A673 (cell line): ENCODE measurements around the gene CTTNBP2. TPM values are rescaled to one million over a fixed set of nuclear protein-coding genes. Genes with fewer than 3 reads are reported as not detected.

Experiments used
- BruUV-seq: library from RNA; stranded (reverse); fragments of 400-500 nt; replicated peaks from 2 replicates; lab custom pipeline; 2021; lab: Mats Ljungman, UMichigan
- CTCF ChIA-PET: fragments of 300-600 bp; sonication (Branson Sonifier 250); formaldehyde crosslinking; loops from one replicate; lab custom pipeline; 2022; ENCODE audit warnings: antibody characterized with exemption; lab: Charles Lee
- POLR2A ChIA-PET: fragments of 300-600 bp; sonication (Branson Sonifier 250); formaldehyde crosslinking; loops from one replicate; lab custom pipeline; 2022; ENCODE audit warnings: antibody characterized with exemption; ENCODE audit not compliant: low non-redundant PET; lab: Charles Lee
- DNase-seq: peaks from one replicate; pipeline ENCODE4 v3.0.0-alpha.2; 2015; ENCODE audit warnings: low spot score
- H3K27ac ChIP-seq: fragments of 200-600 bp; sonication (generic); 2 replicates; pipeline ENCODE4 v1.5.1; 2016; ENCODE audit warnings: mixed run types, low read depth, mild to moderate bottlenecking, mixed read lengths, antibody characterized with exemption, low read length; ENCODE audit not compliant: poor library complexity, severe bottlenecking
- H3K27me3 ChIP-seq: fragments of 200-600 bp; sonication (generic); replicated peaks from 2 replicates; pipeline ENCODE4 v1.6.1; 2017; ENCODE audit warnings: mixed run types, low read depth, mild to moderate bottlenecking, mixed read lengths, antibody characterized with exemption, low read length; ENCODE audit not compliant: insufficient read depth, poor library complexity
- H3K36me3 ChIP-seq: fragments of 200-600 bp; sonication (generic); 2 replicates; pipeline ENCODE4 v1.6.1; 2016; ENCODE audit warnings: mixed run types, mild to moderate bottlenecking, mixed read lengths, antibody characterized with exemption, low read length; ENCODE audit not compliant: insufficient read depth, poor library complexity, severe bottlenecking
- H3K4me1 ChIP-seq: fragments of 200-600 bp; sonication (generic); 2 replicates; pipeline ENCODE4 v1.6.1; 2017; ENCODE audit warnings: mixed run types, mild to moderate bottlenecking, mixed read lengths, antibody characterized with exemption, low read length; ENCODE audit not compliant: insufficient read depth, poor library complexity, severe bottlenecking
- H3K4me3 ChIP-seq: fragments of 200-600 bp; sonication (generic); 2 replicates; pipeline ENCODE4 v1.5.1; 2016; ENCODE audit warnings: low read depth, mixed run types, mild to moderate bottlenecking, mixed read lengths, low read length; ENCODE audit not compliant: poor library complexity, severe bottlenecking
- H3K9me3 ChIP-seq: fragments of 200-600 bp; sonication (generic); 2 replicates; pipeline ENCODE4 v1.6.1; 2016; ENCODE audit warnings: mixed run types, low read depth, mild to moderate bottlenecking, mixed read lengths, antibody characterized with exemption, low read length; ENCODE audit not compliant: poor library complexity, severe bottlenecking
- CTCF ChIP-seq: fragments of 300-800, 200-600 bp; sonication (generic); conservative IDR thresholded peaks from 2 replicates; pipeline ENCODE4 v1.5.1; 2017; ENCODE audit warnings: low read depth, mild to moderate bottlenecking, antibody characterized with exemption, low read length, moderate library complexity, mixed read lengths
- EZH2 ChIP-seq: fragments of 200-600 bp; sonication (generic); IDR thresholded peaks from 2 replicates; pipeline ENCODE4 v1.6.1; 2017; ENCODE audit warnings: borderline replicate concordance, low read depth, mild to moderate bottlenecking, mixed read lengths, antibody characterized with exemption, low read length; ENCODE audit not compliant: poor library complexity, severe bottlenecking
- intact Hi-C: fragments of 100-400 bp; cut with micrococcal nuclease; formaldehyde crosslinking; loops from one replicate; pipeline ENCODE4 v1.10.0; 2022; ENCODE audit not compliant: unreplicated experiment
- total RNA-seq: library from RNA; stranded (reverse); gene quantifications from 2 replicates; pipeline ENCODE4 v1.2.3, GENCODE V29; 2021

CTTNBP2 gene
- total RNA-seq, 1 experiment from 2014 or later, result 21.8 TPM

- no peaks in the 10 kb centered on the region for H3K4me1 ChIP-seq
- no peaks in the 10 kb centered on the region for H3K27me3 ChIP-seq
- no peaks in the 10 kb centered on the region for H3K9me3 ChIP-seq
- POLR2A ChIA-PET, result no interaction called here
- no peak overlapping the region for H3K4me3 ChIP-seq
- H3K27ac ChIP-seq, result no peak overlapping the region
- no peaks in the 10 kb centered on the region for H3K36me3 ChIP-seq
- CTCF ChIA-PET, result no interaction called here
- no TSS peak for BruUV-seq
- TF ChIP-seq CTCF (no peak), EZH2 (no peak)
- intact Hi-C loops, result no loop called here
- DNase-seq, result no peak
Measured at GRCh38 chr7:117796889-117797288, 76.4 kb downstream of the CTTNBP2 start.

GRCh38 chr7:117793976-117794375, 79.3 kb downstream of the CTTNBP2 start:
- H3K36me3 ChIP-seq, result no peaks in the 10 kb centered on the region
- CTCF ChIA-PET, result no interaction called here
- H3K4me3 ChIP-seq, result no peak overlapping the region
- H3K27me3 ChIP-seq, result no peaks in the 10 kb centered on the region
- TF ChIP-seq CTCF (no peak), EZH2 (no peak)
- POLR2A ChIA-PET, result interaction anchor here (0.6 kb wide), 1 partner anchor 75 kb away, joined by 5 read pairs; no protein-coding TSS in a partner anchor
- BruUV-seq, result no TSS peak
- DNase-seq, result no peak
- H3K4me1 ChIP-seq, result no peaks in the 10 kb centered on the region
- no peaks in the 10 kb centered on the region for H3K9me3 ChIP-seq
- intact Hi-C loops, result no loop called here
- H3K27ac ChIP-seq, result no peak overlapping the region

- Histone ChIP-seq H3K9me3 (no peaks in the 10 kb centered on the region), H3K4me1 (no peaks in the 10 kb centered on the region), H3K27me3 (no peaks in the 10 kb centered on the region), H3K27ac (no peak overlapping the region), H3K36me3 (no peaks in the 10 kb centered on the region), H3K4me3 (no peak overlapping the region)
- POLR2A ChIA-PET, result interaction anchor here (0.6 kb wide), 1 partner anchor 76 kb away, joined by 5 read pairs; no protein-coding TSS in a partner anchor
- CTCF ChIA-PET, result no interaction called here
- DNase-seq, result no peak
- no TSS peak for BruUV-seq
- intact Hi-C loops, result no loop called here
- TF ChIP-seq CTCF (no peak), EZH2 (no peak)
Measured at GRCh38 chr7:117793521-117793920, 79.7 kb downstream of the CTTNBP2 start.
